Activated T-helper 17 cell treated with anti-CD3 and anti-CD28 coated beads, Interleukin-2, amount 50 U/mL, for 72 hours (primary cell): ENCODE data around the gene PKNOX2. TPM values are rescaled to one million over a fixed set of nuclear protein-coding genes. Genes with fewer than 3 reads are reported as not detected.

ENCODE experiments used
- ATAC-seq: fragments of 150-1000 bp; cut with Tn5 transposase; replicated peaks from 2 replicates; pipeline ENCODE4 v1.10.0; 2021; ENCODE audit warnings: mild to moderate bottlenecking, moderate library complexity
- H3K27ac Mint-ChIP-seq: one replicate; pipeline ENCODE4 v1.8.0; 2022; ENCODE audit warnings: mixed read lengths
- H3K27me3 Mint-ChIP-seq: one replicate; pipeline ENCODE4 v1.8.0; 2022; ENCODE audit warnings: mixed read lengths
- H3K36me3 Mint-ChIP-seq: one replicate; pipeline ENCODE4 v1.8.0; 2022; ENCODE audit warnings: low read depth, mild to moderate bottlenecking, mixed read lengths
- H3K4me1 Mint-ChIP-seq: one replicate; pipeline ENCODE4 v1.8.0; 2022; ENCODE audit warnings: mixed read lengths
- H3K4me3 Mint-ChIP-seq: one replicate; pipeline ENCODE4 v1.8.0; 2022; ENCODE audit warnings: mild to moderate bottlenecking, mixed read lengths
- H3K9me3 Mint-ChIP-seq: one replicate; pipeline ENCODE4 v1.8.0; 2022; ENCODE audit warnings: mixed read lengths
- total RNA-seq, 2 donors: library from RNA; stranded (reverse); gene quantifications; one replicate each; pipeline ENCODE4 v1.2.3, GENCODE V29; 2022

PKNOX2 gene
- total RNA-seq, 2 donors from 2014 or later: not detected

DNA sequence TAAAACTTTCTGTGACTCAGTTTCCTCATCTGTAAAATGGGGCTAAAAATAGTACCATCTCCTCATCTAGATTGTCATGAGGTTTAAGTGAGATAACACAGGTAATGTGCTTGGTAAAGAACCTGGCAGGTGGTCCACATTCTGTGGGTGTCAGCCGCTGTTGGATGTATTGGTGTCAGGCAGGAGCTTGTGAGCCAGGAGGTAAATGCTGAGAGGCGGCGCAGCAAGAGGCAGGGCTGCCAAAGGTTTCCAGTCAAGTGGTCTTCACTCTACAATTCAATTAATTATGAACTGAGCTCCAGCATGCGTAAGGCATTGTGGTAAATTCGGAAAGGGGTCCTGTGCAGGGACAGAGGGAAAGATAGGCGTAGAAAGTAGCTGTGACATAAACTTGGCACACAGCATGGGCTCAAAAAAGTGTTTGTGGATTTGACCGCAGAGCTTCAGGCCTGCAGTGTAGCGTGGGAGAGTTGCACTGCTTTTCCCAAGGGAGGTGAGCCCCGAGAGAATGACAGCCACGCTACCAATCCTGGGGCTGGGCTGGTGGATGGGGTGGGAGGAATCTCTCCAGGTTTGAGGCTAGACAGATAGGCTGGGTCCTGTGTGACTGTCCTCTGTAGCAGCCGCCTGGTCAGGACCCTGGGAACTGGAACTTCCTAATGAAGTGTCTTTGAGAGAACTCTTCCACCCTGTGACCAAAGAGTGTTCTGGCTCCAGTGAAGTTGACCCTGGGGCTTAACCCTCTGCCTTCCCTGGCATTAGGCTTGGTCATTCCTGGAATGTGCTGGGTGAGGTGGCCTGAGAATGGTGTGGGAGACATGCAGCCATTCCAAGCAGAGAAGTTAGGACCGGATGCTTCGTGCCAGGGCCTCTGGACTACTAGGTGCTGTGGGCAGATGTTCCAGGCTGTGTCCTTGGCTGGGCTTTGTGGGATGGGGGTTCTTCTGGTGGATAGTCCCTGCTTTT is 209.2 kb downstream of the PKNOX2 start:
- Mint-ChIP-seq H3K27me3 (peaks cover 58% of the 10 kb centered on the region), H3K9me3 (no peaks in the 10 kb centered on the region), H3K27ac (no peak overlapping the region), H3K4me3 (no peak overlapping the region), H3K4me1 (no peaks in the 10 kb centered on the region), H3K36me3 (no peaks in the 10 kb centered on the region)
- ATAC-seq: no peak

DNA sequence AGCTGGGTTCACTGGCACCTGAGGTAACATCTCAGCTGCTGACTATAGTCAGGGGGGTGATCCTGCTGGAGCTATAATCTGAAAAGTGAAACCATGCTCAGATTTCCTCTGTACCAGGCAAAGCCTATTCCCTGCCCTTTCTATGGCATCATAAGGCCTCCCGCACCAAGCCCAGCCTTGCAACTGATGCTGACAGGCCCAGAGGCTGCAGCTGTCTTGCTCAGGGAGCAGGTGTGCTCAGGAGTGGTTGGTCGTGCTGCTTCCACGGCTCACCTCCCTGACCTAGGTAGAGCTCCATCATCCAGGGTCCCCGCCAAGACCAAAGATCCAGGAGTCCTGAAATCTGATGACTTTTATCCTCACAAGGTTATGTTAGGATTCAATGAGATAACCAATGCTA is 209.8 kb downstream of the PKNOX2 start:
- Mint-ChIP-seq H3K9me3 (no peaks in the 10 kb centered on the region), H3K4me3 (no peak overlapping the region), H3K4me1 (no peaks in the 10 kb centered on the region), H3K36me3 (no peaks in the 10 kb centered on the region), H3K27me3 (peaks cover 57% of the 10 kb centered on the region), H3K27ac (no peak overlapping the region)
- ATAC-seq: no peak

DNA sequence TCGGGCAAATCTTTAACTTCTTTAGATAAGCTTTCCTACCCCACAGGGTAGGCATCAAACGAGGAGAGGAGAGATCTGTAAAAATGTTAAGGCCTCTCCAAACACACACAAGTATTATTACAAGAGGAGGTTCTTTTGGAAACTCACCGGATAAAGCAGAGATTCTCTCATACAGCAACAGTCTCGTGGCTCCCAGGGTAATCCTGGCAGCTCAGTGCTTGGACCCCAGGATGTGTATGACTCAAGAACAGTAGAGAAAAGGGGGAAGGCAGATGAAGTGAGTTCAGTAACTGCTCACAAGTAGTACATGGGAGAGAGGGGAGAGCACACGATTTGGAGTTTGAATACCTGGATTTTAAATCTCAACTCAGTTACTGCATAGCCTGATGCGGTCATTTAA is 210.6 kb downstream of the PKNOX2 start:
- Mint-ChIP-seq H3K4me3 (no peak overlapping the region), H3K27me3 (peaks cover 59% of the 10 kb centered on the region), H3K4me1 (no peaks in the 10 kb centered on the region), H3K27ac (no peak overlapping the region), H3K9me3 (no peaks in the 10 kb centered on the region), H3K36me3 (no peaks in the 10 kb centered on the region)
- ATAC-seq: no peak

DNA sequence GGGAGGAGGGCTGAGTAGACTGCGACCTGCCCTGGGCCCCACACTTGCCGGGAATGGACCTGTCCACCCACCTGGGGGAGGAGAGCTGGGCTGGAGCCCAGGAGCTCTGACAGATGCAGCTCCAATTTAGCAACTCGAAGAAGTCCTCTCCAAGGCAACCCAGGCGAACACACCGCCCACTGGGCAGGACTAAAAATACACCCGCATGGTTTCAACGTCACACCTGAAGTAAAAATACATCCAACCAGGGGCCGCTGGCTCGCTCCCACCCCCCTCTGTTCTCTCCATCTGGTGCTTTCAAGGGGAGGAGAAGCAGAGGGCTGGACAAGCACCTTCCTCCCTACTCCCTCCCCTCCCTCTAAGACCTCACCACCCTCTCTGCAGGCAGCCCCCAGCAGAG is 211.6 kb downstream of the PKNOX2 start:
- no peak for ATAC-seq
- Mint-ChIP-seq H3K9me3 (no peaks in the 10 kb centered on the region), H3K4me1 (no peaks in the 10 kb centered on the region), H3K27me3 (peaks cover 51% of the 10 kb centered on the region), H3K27ac (no peak overlapping the region), H3K4me3 (no peak overlapping the region), H3K36me3 (no peaks in the 10 kb centered on the region)

DNA sequence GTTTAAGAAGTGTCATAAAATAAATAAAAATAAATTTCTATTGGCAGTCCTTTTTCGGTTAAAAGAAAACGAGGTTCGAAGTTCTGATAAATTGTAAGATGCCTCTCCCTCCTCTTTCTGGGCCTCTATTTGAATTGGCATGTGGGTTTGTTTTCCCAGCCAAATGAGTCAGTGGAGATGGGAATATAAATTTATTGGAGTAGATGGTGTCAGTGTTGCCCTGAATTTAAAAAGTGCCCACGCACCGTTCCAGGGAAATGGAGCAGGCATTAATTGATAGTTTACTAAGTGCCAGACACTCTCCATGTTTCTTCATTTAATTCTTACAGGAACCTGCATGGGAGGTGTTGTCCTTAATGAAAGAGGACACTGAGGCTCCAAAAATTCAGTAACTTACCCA is 212.3 kb downstream of the PKNOX2 start:
- no peaks in the 10 kb centered on the region for H3K36me3 Mint-ChIP-seq
- no peak overlapping the region for H3K27ac Mint-ChIP-seq
- H3K9me3 Mint-ChIP-seq: no peaks in the 10 kb centered on the region
- H3K4me3 Mint-ChIP-seq: no peak overlapping the region
- ATAC-seq: no peak
- no peaks in the 10 kb centered on the region for H3K4me1 Mint-ChIP-seq
- H3K27me3 Mint-ChIP-seq: peaks cover 51% of the 10 kb centered on the region

DNA sequence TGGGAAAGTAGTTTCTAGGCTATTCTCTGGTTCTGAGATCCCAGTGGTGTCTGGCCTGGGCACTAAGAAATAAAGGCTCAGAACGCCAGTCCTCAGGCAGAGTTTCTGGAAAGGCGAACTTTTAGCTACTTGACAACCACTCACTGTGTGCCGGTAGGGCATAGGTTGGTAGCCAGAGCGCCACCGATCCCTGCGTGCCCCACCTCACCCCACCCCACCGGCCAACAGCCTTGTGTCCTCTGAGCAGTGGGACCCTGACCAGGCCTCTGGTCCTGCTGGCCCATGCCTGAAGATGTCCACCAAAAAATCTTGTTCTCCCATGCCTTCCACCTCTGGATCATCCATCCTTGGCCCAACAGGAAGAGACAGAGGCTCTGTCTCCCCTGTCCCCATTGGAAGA is 213.5 kb downstream of the PKNOX2 start:
- no peaks in the 10 kb centered on the region for H3K4me1 Mint-ChIP-seq

DNA sequence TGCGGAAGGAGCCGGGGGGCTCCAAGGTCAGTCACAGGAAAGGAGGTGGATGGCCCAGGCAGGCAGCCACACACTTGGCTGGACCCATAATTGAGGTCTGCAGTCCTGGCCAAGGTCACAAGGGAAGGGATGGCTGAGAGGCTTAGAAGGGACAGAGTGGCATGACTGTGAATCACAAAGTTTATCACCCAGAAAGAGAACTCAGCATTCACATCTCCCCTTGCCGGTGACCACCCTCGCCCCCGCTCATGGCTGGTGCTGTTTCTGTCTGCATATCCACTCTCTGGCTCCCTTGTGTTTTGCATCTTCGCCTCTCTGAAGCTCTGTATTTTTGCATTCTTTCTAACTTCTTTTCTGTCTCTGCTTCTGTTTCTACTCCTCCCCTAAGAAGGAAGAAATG is 214.0 kb downstream of the PKNOX2 start:
- no peak for ATAC-seq
- peaks cover 44% of the 10 kb centered on the region for H3K27me3 Mint-ChIP-seq
- no peak overlapping the region for H3K27ac Mint-ChIP-seq
- H3K4me1 Mint-ChIP-seq: no peaks in the 10 kb centered on the region
- H3K36me3 Mint-ChIP-seq: no peaks in the 10 kb centered on the region
- H3K4me3 Mint-ChIP-seq: no peak overlapping the region
- no peaks in the 10 kb centered on the region for H3K9me3 Mint-ChIP-seq

More for the DNA sequence above, 213.5 kb downstream of the PKNOX2 start:
- no peaks in the 10 kb centered on the region for H3K9me3 Mint-ChIP-seq
- peaks cover 49% of the 10 kb centered on the region for H3K27me3 Mint-ChIP-seq
- H3K27ac Mint-ChIP-seq: no peak overlapping the region
- no peak for ATAC-seq
- H3K4me3 Mint-ChIP-seq: no peak overlapping the region
- H3K36me3 Mint-ChIP-seq: no peaks in the 10 kb centered on the region

DNA sequence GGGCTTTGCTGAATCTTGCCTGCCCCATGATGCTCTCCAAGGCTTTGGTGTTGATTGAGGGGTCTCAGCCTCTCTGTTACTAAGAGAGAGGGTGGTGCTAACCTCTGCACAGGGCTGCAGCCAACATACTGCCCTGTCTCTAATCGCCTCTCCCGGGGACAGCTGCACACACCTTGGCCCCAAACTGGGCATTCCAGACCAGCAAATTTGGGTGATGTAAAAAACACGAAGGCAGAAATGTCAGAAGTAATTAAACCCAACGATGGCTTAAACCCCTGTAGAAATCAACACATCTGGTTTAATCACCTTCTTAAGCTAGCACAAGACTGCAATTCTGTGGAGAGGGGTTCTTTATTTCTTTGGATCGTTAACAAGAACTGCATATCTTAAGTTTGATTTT is 215.0 kb downstream of the PKNOX2 start:
- H3K4me1 Mint-ChIP-seq: no peaks in the 10 kb centered on the region
- H3K9me3 Mint-ChIP-seq: no peaks in the 10 kb centered on the region
- peaks cover 42% of the 10 kb centered on the region for H3K27me3 Mint-ChIP-seq
- no peak overlapping the region for H3K4me3 Mint-ChIP-seq
- no peak for ATAC-seq
- H3K36me3 Mint-ChIP-seq: no peaks in the 10 kb centered on the region
- H3K27ac Mint-ChIP-seq: no peak overlapping the region

DNA sequence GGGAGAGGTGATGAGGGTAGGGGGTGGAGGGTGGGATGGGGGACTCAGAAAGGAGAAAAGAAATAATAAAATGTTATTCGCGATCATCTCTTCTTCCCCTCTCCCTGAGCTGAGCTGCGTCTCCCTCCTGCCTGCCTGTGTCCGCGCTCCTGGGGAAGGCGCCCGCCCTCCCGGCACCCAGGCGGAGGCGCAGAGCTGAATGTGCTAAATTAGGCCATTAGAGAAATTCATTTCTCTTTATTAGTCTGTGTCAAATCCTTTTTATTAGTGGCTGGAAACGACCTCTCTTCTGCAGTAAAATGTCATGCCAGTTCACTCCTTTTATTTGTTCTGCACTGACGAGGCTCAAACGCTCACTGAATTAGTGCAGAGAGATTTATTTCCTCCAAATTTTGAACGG is 215.4 kb downstream of the PKNOX2 start:
- H3K27me3 Mint-ChIP-seq: peaks cover 42% of the 10 kb centered on the region
- no peaks in the 10 kb centered on the region for H3K4me1 Mint-ChIP-seq
- no peak for ATAC-seq
- H3K27ac Mint-ChIP-seq: no peak overlapping the region
- H3K9me3 Mint-ChIP-seq: no peaks in the 10 kb centered on the region
- H3K36me3 Mint-ChIP-seq: no peaks in the 10 kb centered on the region
- H3K4me3 Mint-ChIP-seq: no peak overlapping the region

DNA sequence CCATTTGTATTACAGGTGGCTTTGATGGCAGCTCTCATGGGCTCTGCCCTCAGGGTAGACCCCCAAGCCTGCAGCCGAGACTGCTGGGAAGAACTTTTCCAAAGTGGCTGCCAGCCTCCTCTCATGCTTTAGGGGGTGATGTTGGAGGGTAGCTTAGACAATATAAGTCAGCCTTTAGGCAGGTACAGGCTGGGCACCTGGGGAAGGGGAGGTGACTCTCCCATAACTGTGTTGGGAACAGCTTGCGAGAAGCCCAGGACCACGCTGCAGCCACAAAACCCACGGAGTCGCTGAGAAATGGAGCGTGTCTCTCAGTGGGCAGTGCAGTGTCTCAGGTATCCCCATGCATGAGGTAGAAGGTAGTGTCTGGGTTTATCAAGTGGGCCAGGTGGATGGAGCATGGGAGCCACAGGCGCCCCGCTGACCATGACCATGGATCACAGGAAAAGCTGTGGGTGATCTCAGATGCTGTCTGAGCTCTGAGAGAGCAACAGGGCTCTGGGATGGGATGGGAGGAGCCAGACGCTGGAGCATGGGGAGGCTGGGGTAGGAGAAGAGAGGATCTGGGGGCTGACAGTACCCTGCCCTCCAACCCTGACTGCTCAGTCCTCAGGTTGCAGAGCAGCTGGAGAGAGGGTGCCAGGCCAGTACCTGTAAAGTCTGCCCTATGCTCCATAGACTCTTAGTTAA is 216.3 kb downstream of the PKNOX2 start:
- no peaks in the 10 kb centered on the region for H3K36me3 Mint-ChIP-seq
- no peaks in the 10 kb centered on the region for H3K9me3 Mint-ChIP-seq
- H3K27me3 Mint-ChIP-seq: peaks cover 39% of the 10 kb centered on the region
- no peak overlapping the region for H3K4me3 Mint-ChIP-seq
- no peak for ATAC-seq
- H3K4me1 Mint-ChIP-seq: no peaks in the 10 kb centered on the region
- H3K27ac Mint-ChIP-seq: no peak overlapping the region

DNA sequence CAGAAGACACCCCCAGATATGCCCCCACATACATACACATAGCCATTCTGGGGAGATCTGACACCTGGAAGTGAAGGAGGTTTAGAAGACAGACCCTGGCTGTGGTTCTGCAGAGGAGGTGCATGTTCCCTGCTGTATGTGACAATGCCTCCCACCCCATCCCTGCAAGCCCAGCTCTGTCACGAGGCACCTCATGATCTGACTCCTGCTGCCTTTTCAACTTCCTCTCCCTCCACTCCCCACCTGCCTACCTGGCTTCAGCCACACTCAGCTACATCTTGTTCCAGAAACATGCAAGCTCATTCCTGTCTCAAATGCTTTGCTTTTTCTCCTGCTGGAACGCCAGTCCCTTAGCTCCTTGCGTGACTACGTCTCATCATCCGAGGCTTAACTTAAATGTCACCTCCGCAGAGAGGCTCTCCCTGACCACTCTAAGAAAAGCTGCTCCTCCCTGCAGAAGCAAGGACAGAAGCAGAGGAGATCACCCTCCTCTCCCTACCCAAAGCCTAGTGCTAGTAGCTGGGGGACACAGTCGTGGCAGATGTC is 217.0 kb downstream of the PKNOX2 start:
- no peaks in the 10 kb centered on the region for H3K4me1 Mint-ChIP-seq
- no peaks in the 10 kb centered on the region for H3K36me3 Mint-ChIP-seq
- H3K27ac Mint-ChIP-seq: no peak overlapping the region
- H3K27me3 Mint-ChIP-seq: peaks cover 36% of the 10 kb centered on the region
- no peak for ATAC-seq
- H3K4me3 Mint-ChIP-seq: no peak overlapping the region
- no peaks in the 10 kb centered on the region for H3K9me3 Mint-ChIP-seq

DNA sequence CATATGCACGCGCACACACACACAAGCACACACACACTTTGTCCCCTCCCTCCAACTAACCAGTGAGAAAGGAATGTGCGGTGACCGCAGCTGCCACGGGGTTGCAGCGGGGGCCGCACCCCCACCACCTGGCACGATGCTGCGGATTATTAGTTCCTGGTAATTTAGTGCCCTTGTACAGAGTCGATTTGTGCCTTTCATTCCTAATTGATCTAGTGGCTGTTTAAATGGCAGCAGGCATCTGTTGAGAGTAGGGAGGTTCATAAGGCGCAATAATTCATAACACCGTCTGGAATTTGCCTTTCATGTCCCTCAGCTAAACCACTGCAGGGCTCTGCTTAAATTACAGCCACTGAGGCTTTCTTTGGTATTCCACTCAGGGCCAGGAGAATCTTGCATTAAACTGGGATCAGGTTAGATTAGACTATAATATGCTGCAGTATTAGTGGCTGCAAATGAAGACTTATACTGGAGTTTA is 217.8 kb downstream of the PKNOX2 start:
- Mint-ChIP-seq H3K4me1 (no peaks in the 10 kb centered on the region), H3K4me3 (no peak overlapping the region), H3K9me3 (no peaks in the 10 kb centered on the region), H3K27me3 (peaks cover 28% of the 10 kb centered on the region), H3K27ac (no peak overlapping the region), H3K36me3 (no peaks in the 10 kb centered on the region)
- no peak for ATAC-seq

DNA sequence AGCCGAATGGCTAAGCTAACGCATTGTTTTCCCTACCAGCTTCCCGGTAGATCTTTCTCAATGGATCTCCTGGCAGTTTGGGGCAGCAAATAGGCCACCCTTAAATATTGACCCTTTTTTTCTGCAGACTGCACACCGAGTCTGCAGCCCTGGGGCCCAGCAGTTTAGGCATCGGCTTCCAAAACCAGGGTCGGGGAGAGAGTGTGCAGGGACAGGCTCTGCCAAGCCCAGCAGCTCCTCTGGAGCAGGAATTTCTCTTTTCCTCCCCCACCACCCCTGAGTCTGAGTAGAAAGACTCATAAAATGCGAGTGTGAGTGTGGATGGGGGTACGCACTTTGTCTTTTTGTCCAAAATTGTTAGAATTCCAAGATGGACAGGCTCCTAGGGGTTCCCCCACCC is 218.3 kb downstream of the PKNOX2 start:
- Mint-ChIP-seq H3K27ac (no peak overlapping the region), H3K36me3 (no peaks in the 10 kb centered on the region), H3K4me3 (no peak overlapping the region), H3K27me3 (peaks cover 24% of the 10 kb centered on the region), H3K9me3 (no peaks in the 10 kb centered on the region), H3K4me1 (no peaks in the 10 kb centered on the region)
- no peak for ATAC-seq

DNA sequence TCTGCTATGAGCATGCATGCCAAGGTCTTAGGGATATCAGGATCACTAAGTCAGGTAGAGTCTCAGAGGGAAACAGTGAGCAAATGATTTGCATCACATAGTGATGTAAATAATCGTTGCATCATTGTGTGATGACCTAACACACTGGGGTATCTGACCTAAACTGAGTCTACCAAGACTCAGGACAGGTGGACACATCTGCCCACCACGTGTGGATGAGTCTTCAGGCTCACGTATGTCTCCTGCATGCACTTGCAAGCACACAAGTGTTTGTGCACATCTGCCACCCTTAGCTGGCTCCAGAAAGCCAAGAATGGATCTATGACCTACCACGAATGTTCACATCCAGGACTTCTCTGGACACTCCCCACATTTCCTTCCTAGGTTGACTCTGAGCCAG is 220.3 kb downstream of the PKNOX2 start:
- no peaks in the 10 kb centered on the region for H3K4me1 Mint-ChIP-seq
- no peak overlapping the region for H3K4me3 Mint-ChIP-seq
- no peak for ATAC-seq
- H3K27ac Mint-ChIP-seq: no peak overlapping the region
- peaks cover 20% of the 10 kb centered on the region for H3K27me3 Mint-ChIP-seq
- no peaks in the 10 kb centered on the region for H3K9me3 Mint-ChIP-seq
- no peaks in the 10 kb centered on the region for H3K36me3 Mint-ChIP-seq

DNA sequence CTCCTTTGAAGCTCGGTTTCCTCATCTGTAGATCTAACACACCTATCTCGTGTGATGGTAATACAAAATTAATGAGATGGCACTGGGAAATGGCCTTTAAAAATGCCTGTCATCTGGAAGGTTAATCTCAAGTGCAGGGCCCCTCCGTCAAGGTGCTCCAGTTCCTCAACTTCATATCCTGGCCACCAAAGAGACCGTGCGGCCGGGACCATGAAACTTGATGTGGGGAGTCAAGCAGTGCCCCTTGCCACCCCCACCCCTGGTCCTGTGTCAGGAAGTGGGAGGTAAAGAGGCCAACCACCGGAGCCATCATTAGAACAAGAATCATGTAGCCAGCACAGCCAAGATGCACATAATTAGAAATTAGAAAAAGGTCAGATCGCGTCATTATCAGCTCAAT is 223.3 kb downstream of the PKNOX2 start:
- Mint-ChIP-seq H3K9me3 (no peaks in the 10 kb centered on the region), H3K27me3 (peaks cover 26% of the 10 kb centered on the region), H3K4me1 (no peaks in the 10 kb centered on the region), H3K4me3 (no peak overlapping the region), H3K27ac (no peak overlapping the region), H3K36me3 (no peaks in the 10 kb centered on the region)
- ATAC-seq: no peak
